HG02571 (cell line): ENCODE results near the gene CGNL1.

Source experiments
- ATAC-seq: cut with Tn5 transposase; IDR thresholded peaks from one replicate; pipeline ENCODE4 v1.9.1; 2021; ENCODE audit warnings: mild to moderate bottlenecking, moderate library complexity; ENCODE audit not compliant: unreplicated experiment

CGNL1 gene

DNA sequence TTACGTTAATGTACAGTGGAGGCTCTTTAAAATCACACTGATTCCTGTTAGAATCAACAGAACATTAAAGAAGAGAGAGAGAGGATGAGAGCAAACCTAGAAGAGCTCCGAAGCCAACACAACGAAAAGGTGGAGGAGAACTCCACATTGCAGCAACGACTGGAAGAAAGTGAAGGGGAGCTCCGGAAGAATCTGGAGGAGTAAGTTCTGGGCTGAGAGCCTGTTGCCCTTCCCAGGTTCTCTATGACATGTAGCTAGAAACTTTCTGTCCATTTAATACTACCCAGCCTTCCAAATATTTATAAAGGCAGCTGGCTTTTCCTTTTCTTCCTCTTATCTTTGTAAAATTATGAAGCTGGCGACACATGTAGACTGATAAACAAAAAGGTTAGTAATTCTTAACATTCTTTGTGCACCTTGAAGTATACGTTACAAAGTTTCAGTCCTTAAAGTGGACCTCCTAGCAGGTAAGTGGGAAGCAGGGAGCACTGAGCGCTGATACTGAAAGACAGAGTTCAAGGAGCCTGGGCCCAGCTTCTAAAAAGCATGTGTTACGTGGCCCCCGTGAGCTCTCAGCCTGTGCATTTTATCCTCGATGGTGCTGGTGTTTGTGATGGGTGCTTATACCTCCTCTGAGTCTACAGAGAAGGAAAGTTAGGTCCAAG lies 75.9 kb downstream of the CGNL1 start:
- ATAC-seq = no peak

DNA sequence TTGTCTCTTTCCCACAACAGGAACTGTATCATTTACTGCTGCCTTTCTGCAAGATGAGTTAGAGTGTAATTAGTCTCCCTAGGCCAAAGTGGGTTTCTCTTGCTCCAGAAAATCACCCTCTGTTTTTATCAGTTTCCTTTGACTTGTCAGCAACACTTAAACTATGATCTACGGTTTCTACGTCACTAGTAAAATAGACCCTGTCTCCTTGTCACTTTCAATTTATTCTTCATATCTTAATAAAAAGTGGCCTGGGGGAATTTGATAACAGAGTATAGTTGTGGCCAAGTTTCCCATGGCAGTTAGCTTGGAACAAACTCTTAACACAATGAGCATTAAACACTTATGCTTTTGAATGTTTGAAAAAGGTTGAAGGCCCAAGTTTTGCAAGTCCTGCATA lies 79.6 kb downstream of the CGNL1 start:
- no peak for ATAC-seq

DNA sequence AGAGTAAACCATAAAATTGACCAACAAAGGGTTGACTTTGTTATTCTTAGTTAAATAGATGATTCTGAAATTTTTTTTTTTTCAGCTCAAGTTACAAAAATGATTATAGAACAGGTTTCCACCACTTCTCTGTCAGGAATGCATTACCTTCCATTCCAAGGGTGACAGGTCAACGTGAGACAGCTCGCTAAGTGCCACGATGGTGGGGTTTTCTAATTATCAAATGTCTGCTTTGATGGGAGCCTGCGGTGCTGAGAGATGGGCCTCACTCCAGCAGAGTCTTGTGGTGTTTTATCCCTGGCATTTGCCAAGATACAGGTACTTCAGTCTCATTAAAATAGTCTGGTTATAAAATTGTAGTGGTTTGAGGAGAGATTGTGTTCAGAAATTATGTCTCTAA lies 80.3 kb downstream of the CGNL1 start:
- ATAC-seq = no peak

DNA sequence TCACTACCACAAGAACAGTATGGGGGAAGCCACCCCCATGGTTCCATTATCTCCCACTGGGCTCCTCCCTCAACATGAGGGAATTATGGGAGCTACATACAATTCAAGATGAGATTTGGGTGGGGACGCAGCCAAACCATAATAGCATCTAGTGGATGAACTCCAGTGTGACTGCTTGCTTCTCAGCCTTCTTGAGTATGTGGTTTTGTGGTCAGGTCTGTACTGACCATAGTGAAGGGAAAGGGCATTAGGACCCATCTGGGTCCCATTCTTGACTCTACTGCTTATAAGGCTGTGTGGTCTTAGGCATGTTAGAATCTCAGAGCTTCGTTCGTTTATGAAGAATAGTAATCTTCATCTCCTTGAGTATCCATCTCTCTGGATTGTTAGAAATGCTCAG lies 81.4 kb downstream of the CGNL1 start:
- ATAC-seq = no peak

DNA sequence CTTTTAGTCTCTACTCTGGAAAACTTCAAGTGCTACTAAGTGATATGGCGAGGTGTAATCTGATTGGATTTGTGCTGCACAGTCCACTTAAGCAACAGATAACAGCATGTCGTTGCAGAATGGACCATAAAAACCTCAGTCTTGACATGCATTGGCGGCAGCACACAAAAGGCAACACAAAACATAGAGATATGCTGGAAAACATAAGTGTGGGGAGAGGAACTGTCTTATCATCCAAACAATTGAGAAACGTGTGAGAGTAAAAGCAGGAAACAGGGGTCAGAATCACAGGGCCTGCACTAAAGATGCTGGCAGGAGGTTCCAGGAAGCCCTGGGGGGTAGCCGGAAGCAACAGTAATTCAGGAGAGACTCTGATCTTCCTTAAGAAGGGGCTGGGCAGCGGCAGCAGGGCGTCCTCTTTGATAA lies 82.1 kb downstream of the CGNL1 start:
- no peak for ATAC-seq

DNA sequence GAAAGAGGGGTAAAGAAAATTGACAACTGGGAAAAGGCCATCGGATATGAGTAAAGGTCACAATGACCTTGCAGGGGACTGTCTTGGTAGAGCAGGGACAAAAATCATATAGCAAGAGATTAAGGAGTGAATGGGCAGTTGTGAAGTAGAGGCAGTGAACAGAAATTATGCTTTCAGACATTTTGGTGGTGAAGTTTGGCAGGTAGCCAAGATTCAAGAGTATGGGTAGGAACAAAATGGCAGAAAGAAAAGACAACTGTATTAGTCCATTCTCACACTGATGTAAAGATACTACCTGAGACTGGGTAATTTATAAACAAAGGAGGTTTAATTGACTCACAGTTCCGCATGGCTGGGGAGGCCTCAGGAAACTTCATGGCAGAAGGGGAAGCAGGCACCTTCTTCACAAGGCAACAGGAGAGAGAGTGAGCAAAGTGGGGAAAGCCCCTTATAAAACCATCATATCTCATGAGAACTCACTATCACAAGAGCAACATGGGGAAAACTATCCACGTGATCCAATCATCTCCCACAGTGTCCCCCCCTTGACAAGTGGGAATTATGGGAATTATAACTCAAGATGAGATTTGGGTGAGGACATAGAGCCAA lies 84.0 kb downstream of the CGNL1 start:
- no peak for ATAC-seq

DNA sequence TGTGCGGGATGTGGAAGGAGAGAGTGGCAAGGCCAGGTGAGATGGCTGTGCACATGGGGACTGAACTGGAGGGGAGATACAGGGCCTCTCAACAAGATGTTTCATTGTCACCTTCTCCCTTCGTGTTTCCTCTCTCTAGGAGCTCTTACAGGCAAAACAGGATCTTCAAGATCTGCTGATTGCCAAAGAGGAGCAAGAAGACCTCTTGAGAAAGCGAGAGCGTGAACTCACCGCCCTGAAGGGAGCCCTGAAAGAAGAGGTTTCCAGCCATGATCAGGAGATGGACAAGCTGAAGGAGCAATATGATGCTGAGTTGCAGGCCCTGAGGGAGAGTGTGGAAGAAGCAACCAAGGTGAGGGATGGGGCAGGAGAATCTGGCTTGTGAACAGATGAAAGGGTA lies 85.2 kb downstream of the CGNL1 start:
- ATAC-seq = no peak

DNA sequence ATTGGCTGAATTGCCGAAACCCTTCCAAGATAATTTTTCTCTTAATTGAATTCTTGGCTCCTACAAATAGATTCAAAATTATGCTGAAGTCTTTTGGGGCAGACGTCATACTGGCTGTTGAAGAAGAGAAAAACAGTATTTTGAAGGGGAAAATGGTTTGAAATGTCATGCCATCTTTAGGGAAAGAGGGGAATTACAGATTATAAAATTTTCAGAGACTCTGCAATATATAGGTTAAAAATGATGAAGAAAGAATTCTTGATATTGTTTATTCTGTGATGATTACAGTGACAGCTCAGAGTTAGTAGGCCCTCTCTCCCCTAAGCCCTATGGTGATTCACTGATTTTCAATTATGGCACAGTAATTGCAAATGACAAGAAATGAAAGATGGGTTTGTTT lies 86.1 kb downstream of the CGNL1 start:
- ATAC-seq = no peak

DNA sequence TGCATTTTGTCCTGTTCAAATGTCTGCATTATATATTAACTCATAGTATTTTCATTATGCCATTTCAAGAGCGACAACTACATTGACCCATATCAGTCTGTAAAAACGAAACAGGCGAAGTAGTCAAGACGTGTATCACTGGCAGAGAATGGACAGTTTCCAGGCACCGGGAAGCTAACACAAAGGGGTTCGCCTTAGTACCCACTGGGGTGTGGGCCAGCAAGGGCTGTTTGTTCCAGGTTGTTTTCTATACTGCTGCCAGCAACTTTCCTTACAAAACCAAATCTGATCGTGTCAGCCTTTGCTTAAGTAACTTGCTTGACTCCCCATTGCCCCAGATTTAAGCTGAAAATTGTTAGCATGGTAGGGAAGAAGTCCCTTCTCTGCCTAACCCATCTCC lies 87.1 kb downstream of the CGNL1 start:
- no peak for ATAC-seq

DNA sequence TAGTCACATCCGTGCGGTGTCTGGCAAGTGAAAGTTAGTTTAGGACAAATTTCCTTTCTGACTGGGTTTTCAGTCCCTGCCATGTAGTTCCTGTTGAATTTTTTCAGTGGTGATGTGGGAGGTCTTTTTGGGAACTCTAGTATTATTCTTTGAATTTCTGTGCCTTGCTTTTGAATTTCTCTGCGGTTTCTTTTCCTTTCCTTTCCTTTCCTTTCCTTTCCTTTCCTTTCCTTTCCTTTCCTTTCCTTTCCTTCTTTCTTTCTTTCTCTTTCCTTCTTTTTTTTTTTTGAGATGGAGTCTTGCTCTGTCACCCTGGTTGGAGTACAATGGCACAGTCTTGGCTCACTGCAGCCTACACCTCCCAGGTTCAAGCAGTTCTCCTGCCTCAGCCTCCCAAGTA lies 88.2 kb downstream of the CGNL1 start:
- ATAC-seq = no peak

DNA sequence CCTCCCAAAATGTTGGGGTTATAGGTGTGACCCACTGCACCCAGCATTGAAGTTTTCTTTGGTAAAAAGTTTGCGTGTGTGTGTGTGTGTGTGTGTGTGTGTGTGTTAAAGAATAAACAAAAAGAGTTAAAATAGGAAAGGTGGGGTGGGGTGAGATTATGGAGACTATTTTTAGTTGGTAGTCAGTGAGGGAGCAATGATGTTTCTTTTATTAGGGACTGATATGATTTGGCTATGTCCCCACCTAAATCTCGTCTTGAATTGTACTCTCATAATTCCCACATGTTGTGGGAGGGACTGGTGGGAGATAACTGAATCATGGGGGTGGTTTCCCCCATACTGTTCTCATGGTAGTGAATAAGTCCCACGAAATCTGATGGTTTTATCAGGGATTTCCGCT lies 92.2 kb downstream of the CGNL1 start:
- no peak for ATAC-seq

DNA sequence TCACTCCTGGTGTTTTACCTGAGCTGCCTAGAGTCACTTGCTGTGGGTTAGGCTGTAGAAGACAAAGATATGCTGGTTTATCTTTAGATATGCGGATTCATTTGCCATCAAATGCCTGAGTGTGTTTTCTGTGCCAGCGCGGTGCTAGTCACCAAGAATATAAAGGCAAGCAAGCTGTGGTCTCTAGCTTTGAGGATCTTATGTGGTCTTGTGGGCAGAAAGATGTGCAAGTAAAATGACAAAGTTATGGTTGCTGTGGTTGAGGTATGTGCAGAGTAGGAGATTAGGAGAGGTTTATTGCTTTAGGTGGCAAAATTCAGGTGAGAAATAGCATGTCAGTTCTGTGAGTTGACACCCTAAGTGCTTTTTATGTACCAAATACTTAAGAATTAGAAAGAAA lies 94.2 kb downstream of the CGNL1 start:
- no peak for ATAC-seq

DNA sequence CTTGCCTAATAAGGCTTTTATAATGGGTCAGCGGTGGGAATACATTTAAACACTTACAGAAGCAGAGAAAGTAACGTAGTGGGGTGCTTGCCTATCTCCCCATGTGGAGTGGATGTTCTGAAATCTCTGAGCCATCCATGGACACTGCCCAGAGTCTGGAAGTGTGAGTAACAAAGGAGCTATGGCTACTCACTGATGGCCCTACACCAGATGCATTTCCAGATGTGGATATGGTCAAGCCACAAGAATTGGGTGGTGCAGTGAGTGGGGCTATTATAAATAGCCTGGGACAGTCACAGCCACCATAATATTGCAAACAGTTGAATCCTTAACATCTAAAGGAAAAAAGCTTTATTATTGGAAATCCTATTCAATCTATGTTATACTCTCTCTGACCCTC lies 96.6 kb downstream of the CGNL1 start:
- ATAC-seq = no peak

DNA sequence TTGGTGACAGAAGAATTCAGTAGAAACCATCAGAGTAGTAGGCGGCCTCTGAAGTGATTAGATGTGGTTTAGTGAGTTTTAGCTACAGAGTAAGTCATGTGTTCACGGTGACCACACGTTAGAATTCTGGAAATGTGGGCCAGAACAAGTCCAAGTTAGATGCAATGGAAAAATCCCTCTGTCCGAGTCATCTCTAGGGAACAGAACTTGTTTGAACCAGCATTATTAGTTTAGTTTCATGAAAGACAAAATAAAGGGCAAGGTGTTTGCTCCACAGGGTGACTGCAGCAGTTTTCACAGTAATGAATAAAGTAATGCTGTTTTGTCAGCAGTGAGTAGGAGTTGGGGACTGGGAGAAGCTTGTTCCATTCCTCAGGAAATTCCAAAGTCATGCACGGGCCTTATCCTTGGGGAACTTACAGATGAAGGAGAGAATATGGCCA lies 100.2 kb downstream of the CGNL1 start:
- ATAC-seq = no peak

DNA sequence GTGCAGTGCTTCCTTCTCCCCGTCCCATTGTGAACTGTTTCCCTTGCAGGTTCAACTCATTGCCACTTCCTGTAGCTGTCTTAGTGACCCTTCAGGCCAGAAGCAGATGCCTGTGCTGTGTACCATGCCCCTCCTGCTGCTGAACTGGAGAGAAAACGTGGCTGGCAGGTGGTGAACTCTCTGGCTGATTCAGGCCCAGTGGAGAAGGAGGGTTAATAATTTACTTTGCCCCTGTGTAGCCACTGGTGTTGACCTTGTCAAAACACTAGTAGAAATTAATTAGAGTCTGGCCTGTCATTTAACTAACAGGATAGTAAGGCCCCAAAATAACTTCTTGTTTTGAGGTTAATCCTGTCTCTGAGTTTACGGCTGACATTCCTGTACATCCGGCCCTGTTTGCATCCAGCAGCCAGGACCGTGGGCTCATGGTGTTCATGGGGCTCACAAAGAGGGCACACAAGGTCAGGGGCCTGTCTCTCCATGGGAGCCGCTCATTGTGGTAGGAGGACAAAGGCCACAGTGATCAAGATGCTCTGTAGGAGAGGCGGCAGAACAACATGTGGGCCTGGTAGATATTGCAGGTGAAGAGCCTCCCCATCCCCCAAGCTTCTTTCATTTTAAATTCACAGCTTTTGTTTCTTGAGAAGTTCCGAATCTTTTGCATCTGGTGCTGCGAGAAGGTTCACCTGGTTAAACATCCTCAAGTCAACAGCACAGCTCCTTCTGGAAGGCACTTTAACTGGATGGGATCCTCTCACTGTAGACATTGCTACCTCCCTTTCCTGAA lies 101.6 kb downstream of the CGNL1 start:
- no peak for ATAC-seq

DNA sequence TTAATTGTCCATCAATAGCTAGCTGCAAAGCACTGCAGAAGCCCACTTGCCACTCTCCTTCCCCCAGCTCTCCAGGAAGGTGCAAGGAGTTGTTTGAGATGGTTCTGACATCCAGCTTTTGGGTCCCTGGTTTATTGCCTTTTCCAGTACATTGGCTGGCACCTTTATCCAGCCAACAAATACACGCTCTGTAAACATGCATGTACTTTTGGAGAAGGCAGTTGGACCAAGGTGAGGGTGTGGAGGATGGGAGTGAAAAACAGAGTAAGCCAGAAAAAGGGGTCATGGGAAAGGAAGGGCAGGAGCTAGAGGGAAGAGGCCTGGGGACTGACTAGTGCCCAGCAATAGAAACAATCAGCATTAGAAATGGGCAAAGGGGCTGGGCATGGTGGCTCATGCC lies 102.7 kb downstream of the CGNL1 start:
- no peak for ATAC-seq

DNA sequence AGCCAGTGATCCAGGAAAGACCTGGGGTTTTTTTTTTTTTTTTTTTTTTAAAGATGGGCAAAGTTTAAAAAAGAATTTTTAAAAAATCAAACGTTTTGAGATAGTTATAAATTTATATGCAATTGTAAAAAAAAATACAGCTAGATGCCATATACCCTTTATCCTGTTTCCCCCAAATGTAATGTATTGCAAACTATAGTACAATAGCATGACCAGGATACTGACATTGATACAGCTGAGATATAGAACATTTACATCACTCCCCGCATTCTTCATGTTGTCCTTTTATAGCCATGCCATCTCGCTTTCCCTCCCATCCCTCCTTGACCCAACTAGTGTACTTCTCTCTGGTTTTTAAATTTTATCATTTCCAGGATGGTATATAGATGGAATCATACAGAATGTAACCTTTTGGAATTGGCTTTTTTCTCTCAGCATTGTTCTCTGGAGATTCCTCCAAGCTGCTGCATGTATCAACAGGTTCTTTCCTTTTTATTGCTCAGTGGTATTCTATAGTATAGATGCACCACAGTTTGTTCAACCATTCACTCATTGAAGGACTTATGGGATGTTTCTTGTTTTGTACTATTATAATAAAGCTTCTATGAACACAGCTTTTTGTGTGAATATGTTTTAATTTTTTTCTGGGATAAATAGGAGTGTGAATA lies 104.9 kb downstream of the CGNL1 start:
- no peak for ATAC-seq

DNA sequence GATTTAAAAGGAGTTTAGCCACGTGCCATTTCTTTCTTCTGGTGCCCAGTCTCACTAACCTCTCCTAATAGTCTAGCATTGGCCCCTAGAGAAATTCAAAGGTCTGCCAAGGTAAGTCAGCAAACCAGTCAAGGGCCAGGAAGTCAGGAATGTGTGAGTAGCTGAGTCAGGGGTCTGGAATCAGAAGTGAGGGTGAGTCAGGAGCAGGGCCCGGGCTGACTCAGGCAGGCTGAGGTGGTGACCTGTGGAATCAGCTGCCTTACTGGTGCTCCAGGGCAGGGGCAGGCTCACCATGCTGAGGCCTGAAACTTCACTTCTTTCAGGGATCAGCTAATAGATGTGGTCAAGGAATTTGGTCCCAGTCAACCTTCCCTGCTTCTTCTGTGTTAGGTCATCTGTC lies 109.6 kb downstream of the CGNL1 start:
- no peak for ATAC-seq

DNA sequence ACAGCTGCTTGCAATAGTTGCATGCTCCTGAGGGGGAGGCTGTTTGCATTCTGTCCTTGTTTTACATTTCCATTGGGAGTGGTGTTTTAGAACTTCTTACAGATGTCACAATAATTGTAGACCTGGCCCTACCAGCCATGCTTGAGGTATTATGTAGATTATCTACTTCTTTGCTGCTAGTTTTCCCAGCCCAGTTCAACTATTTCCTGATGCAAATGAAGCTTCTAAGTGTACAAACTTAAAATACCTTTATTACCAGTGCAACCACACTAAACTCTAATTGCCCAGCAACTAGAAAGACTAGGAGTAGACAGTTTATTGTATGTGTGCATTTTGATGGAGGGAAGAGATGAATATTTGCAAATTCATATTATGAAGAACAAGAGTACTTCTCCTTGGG lies 110.5 kb downstream of the CGNL1 start:
- ATAC-seq = no peak

DNA sequence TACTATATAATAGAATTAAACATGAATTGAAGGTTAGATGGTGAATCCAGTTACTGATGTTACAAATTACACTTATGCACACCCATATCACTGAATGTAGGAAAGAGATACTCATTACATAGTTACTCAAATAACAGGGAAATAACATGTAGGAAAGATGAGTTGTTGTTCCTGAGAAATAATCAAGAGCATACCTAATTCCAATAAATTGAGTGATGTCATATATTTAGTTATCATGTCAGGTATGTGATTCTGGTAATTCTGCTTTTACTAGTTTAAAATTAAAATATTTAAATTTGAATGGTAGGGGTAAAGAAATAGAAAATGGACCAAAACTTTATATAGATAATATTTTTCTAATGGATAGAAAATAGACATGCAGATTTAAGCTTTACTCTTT lies 112.8 kb downstream of the CGNL1 start:
- no peak for ATAC-seq

DNA sequence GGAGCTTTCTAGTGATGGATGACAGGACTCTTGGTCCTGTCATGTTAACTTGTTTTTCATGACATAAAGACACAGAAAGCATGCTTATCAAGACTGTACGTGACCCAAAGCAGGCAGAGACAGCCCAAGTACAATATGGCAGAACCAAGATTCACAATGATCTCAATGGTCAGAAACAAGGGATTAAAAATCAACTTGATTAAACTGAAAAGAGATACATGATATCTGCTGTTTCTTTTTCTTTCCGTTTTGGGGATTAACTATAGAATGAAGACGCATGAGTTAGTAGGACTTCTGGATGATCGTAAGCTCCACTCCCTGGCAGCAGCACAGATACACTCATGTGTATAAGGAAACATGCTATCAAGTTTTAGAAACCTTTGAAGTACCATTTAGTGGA lies 117.0 kb downstream of the CGNL1 start:
- ATAC-seq = no peak

DNA sequence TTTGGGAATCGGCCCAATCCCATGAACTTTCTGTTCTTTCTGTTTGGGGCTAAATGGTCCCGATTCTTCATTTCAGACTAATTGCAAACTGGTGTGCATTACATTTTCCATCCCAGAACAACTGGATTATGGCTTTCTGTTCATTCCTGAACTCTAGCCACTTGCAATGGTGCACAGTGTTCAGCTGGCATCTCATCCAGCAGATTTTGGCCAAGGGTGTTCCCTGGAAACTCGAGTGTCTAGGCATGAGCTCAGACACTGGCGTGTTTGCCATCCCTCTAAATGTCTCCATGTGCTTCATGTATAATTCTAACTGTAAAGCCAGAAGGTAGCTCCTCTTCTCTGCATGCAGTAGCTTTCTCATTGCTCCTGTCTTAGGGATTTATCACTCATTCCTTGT lies 118.3 kb downstream of the CGNL1 start:
- ATAC-seq = no peak
